Measurements from ENCODE around the gene ZBTB46.

GRCh38 chr20:63826753-63827152 lies 4.3 kb downstream of the ZBTB46 start:
- TF ChIP-seq, protein P1, sequence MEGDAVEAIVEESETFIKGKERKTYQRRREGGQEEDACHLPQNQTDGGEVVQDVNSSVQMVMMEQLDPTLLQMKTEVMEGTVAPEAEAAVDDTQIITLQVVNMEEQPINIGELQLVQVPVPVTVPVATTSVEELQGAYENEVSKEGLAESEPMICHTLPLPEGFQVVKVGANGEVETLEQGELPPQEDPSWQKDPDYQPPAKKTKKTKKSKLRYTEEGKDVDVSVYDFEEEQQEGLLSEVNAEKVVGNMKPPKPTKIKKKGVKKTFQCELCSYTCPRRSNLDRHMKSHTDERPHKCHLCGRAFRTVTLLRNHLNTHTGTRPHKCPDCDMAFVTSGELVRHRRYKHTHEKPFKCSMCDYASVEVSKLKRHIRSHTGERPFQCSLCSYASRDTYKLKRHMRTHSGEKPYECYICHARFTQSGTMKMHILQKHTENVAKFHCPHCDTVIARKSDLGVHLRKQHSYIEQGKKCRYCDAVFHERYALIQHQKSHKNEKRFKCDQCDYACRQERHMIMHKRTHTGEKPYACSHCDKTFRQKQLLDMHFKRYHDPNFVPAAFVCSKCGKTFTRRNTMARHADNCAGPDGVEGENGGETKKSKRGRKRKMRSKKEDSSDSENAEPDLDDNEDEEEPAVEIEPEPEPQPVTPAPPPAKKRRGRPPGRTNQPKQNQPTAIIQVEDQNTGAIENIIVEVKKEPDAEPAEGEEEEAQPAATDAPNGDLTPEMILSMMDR (IDR thresholded peaks at IDR 0.05; ENCODE audit: low read depth, low read length): no peak
- no peak for TF ChIP-seq EZH2phosphoT487 (IDR thresholded peaks at IDR 0.05; ENCODE audit: low read depth)
